NOMO-1 (cell line): ENCODE data around the gene MORC1.
A peak's percentile ranks its signal among the peaks of the same experiment; 100 is the strongest.
"Not testable (repeated sequence)": the region's sequence is repeated elsewhere in the genome, so short reads cannot be mapped to it uniquely, and the experiment has no call there.

Source experiments
- DNase-seq, 2 experiments: peaks; one replicate each; lab custom pipeline; 2025; ENCODE audit not compliant: unreplicated experiment in 2 of 2; lab: John Stamatoyannopoulos, UW

The MORC1 gene

DNA sequence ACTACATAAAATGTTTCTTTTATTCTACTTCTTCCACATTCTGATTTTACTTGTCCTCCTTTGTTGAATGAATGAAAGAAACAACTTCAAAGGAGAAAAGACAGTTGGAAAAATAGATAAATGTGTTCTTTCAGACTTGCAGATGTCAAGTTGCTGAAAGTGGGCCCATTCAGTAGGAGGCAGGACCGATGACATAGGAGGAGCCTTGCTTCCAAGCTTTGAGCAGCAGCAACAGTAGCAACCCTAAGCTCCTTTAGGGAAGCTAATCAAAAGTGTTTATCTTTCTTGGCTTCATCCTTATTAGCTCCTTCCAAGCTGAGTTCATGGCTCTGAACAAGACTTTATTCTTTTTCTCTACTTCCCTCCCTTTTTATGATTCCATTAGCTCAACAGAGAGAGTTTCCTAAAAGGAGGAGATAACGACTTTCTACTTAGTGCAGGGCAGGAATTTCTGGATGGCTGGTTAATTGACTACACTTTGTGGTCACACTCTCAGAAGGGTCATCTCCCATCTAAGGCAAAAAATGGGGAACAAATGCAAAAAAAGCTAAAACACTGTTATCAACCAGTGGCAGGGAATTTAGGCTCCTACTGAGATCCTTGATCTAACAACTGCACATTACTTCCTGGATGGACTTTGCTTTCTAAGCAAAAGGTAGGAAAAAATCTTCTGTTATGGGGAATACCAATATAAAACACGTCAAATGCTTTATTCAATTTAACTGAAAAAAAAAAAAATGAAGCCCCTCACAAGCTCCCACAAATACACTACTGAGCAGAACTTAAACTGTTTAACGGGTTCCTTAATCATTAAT is 4.8 kb downstream of the MORC1 start:
- no peak for DNase-seq

DNA sequence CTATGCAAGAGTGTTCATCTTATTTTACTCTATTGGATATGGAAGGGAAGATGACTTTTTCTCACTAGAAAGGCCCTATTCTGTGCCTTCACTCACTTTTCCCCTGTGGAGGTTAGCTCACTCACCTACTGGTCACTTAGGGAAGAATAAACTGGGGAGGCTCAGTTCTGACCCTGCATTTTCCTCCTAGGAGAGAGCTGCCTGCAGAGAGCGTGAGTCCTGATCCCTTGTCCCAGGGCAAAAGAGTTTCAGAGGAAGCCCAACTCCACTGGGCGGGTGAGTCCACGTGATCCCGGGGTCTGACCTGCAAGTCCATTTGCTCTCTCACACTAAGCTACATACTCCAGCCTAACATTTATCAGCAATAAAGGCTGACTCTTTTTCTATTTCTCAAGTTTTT is 8.4 kb downstream of the MORC1 start:
- DNase-seq, result no peak

DNA sequence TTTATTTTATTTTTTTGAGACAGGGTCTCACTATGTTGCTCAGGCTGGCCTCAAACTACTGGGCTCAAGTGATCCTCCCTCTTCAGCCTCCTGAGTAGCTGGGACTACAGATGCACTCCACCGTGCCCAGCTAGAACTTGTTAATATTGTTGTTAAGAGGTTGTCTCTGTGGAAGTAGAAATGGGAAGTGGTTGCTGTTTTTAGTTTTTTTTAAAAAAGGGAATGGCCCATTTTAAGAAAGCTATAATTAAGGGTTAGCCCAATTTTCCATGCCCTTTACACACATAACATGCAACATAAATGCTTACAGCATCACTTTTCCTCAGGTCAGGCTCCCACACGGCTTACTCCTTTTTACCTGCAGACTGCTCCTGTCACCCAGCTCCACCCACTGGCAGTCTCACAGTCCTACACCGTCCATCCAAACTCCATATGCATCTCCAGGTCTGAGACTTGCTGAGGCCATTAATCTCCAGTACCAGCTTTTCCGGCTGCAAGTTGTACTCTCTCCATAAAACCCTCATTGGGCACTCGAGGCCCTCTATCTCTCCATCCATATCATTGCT is 19.8 kb downstream of the MORC1 start:
- DNase-seq, result peak in 1 of 2 experiments; percentile 9

DNA sequence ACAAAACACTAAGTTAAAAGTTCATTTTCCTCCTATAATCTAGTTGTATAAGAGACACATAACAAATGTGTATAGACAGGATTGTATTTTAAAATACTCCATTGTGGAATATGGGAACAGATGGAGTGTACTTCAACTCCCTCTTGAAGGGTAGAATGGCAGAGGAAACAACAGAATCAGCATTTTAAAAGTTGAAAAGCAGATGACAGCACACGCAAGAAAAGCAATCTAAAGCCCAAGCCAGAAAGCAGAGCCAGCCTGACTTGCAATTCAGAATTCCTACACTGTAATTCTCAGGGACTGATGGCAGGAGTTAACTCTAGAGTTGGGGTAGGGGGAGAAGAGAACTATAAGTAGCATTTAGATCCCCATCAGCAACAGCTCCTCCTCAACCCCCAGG is 22.8 kb downstream of the MORC1 start:
- DNase-seq, result no peak

GRCh38 chr3:109093561-109093960 is 24.4 kb downstream of the MORC1 start:
- DNase-seq, result no peak

DNA sequence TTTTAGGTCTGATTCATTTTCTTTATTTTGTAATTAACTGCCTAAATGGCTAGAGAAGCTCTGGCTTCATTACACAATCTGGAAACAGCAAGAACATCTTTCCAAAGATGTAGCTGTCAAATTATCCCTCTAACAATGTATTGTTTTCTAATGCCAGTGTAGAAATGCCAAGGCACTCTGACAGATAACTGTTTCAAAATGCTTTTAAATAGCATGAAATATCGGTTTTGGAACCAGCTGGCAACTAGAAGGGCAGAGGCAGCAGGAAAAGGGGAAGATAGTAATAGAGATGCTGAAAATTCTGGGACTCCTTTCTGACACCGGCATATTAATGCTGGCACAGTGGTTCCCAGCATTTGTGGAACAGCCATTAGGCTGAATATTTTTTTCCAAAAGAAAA is 26.1 kb downstream of the MORC1 start:
- no peak for DNase-seq

- DNase-seq, result no peak
Observed at GRCh38 chr3:109089265-109089664, 28.7 kb downstream of the MORC1 start.

DNA sequence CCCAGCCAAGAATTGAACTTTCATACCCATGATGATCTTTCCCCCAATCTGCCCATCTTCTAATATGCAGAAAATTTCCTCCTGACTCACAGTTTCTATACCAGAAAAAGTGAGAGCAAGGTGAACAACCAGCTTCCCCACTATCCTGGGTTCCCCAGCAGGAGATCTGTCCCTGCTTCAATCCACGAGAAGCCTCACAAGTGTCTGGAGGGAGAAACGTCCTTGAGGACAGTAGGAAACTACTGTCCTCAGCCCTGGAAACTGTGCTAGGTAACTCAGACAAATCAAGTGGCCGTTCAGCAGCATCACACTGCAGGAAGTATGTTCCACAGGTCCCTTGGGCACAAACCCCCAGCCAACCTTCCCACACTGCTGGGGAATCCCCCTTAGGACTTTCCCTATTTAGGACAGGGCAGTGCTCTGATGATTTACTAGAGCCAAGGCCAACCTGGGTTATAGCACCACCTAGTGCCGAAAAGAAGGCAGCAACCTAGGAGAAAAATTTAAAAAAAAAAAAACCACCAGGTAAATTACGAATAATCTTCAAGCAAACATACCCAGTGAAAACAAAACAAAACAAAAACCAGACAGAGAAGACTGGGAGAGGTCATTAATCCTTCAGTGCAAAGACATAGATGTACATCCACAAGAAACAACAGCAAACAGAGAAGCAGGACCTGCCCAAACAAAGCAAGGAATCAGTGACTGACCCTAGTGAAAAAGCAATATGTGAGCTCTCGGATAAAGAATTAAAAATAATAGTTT is 36.0 kb downstream of the MORC1 start:
- DNase-seq, result peak in 1 of 2 experiments; percentile 21

GRCh38 chr3:109080090-109080489 is 37.8 kb downstream of the MORC1 start:
- DNase-seq, result not testable (repeated sequence)

DNA sequence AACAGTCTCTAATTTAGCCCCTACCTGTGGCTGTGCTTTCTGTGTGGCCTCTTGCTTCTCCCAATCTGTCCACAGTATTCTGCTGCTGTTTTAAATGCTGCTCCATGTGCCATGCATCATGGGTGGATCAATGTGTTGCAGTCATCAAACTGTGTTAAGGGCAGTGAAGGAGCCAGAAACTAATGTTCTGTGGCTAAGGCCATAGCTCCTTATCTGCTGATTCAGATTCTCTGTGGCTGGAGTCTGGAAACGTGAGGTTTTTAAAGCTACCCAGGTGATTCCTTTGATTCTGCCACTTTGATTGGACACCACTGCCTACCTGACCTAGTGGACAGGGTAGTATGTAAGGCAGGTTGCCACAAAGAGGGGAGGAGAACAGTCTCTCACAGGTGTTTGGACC is 44.8 kb downstream of the MORC1 start:
- DNase-seq, result no peak

GRCh38 chr3:109072194-109072593 is 45.7 kb downstream of the MORC1 start:
- no peak for DNase-seq

GRCh38 chr3:109071350-109072142 is 46.4 kb downstream of the MORC1 start:
- peak; percentile 42 to 46 for DNase-seq

DNA sequence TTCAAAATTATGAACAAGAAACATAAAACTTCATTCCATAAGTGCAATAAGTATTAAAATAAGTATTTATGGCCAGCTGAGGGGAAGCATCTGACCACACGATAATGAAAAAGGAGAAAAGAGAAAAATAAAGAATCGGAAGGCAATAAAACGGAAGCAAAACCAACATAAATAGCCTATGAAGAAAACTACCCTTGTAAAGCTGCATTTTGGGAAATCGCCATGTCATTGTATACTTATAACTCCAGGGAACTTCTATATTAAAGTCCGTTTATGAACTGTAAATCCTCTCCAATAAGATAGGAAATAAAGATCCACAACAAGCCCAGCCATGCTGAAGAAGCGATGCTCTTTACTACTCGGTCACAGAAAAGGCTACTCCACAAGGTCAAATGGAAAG is 47.7 kb downstream of the MORC1 start:
- DNase-seq, result peak in 1 of 2 experiments; percentile 66

- no peak for DNase-seq
Observed at GRCh38 chr3:109066864-109067263, 51.1 kb downstream of the MORC1 start.

DNA sequence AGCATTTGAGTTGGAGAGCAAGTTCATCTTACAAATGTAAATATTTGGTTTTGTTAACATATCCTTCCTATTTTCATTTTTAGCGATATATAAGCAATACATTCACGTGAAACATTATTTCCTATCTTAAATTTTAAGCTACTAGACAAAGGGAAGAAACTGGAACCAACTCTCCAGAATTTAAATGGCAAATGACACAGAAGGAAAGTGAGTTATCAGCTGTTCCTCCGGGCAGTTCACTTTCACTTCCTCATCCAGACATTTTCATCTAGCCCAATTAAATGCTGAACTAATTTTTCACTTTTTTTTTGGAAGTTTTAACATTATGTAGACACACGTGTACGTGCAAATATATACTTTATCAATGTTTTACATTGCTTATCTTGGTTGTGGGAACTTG is 58.7 kb downstream of the MORC1 start:
- DNase-seq, result peak; percentile 36 to 85

DNA sequence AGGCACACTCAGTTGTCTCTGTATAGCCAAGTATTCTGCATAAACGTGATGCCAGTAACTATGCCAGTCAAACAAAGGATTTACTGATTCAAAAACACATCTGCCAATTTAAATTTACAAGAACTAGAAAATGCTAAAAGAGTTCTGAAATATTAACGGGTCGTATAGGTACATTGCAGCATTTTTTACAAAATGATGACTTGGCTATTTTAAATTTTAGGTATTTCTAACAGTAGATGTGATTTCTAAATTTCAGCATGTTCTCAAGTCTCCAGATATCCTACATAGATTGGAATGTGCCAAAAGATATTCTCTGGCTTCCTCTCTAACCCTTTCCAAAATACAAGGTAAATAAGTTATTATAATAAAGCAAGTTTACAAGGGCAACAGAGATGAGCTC is 60.3 kb downstream of the MORC1 start:
- no peak for DNase-seq

DNA sequence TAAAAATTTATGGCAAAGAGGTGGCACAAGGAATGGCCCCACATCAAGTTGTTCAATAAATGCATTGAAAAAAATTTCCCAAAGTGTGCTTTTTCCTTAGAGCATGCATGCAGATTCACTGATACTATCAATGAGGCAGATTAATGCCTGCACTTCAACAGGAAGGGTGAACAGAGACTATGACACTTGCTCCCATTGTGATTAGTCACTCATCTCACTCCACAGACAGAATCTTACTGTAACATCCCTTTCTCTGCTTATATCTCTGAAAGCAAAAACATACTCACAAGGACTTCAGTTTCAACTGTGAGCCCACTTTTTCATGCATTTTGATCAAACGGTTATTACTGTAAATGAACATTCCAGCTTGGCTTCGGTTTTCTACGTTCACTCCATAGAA is 60.9 kb downstream of the MORC1 start:
- no peak for DNase-seq

GRCh38 chr3:109050591-109051167 is 67.3 kb downstream of the MORC1 start:
- peak; percentile 25 to 28 for DNase-seq

GRCh38 chr3:109047366-109047765 is 70.6 kb downstream of the MORC1 start:
- no peak for DNase-seq

DNA sequence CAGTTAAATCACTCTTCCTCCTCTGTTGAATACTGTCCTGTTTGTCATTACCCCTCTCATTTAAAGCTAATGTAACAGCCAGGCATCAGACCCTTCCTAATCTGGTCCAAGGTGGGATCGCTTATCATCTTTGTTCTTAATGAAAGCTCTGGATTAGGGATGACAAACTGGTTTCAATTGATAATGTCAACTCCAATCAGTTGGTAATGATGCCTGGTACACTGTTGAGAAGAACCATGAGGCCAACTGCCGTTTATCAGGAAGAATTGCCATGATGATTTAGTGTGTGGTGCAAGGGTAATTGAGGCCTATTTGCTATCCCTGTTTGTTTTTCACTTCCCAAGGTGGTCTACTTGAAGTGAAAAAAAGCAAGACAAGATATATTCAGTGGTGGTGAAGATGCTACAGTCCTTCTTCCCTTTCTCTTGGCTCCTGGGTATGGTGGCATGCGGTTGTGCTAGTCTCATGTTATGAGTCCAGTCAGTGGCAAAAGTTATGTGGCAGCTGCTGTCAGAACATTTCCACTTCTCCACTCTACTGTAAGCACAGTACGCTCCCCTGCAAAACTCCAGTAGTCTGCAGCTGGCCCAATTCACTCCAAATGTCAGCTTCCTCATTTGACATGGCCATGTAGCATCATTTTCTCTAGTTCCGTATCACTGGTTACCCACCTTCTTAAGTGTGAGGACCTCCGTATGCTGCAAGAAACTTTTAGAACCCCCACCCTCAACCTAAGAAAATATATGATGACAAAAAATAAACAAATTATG is 72.5 kb downstream of the MORC1 start:
- DNase-seq, result no peak
